H9 (cell line): ENCODE results near the gene HDLBP. TPM values are rescaled to one million over a fixed set of nuclear protein-coding genes. Genes with fewer than 3 reads are reported as not detected.

Source experiments
- DNase-seq: peaks from one replicate; pipeline ENCODE4 v3.0.0-alpha.2; 2017
- H2AFZ ChIP-seq: one replicate; pipeline ENCODE4 v1.6.1; 2013; ENCODE audit warnings: mild to moderate bottlenecking, low read length, control low read depth, moderate library complexity
- H2AK5ac ChIP-seq: 2 replicates; pipeline ENCODE4 v1.6.1; 2013; ENCODE audit warnings: low read length, control low read depth, mixed read lengths; ENCODE audit not compliant: insufficient read length
- H2BK120ac ChIP-seq: one replicate; pipeline ENCODE4 v1.6.1; 2013; ENCODE audit warnings: low read depth, mild to moderate bottlenecking, low read length, control low read depth, inconsistent platforms; ENCODE audit not compliant: poor library complexity, severe bottlenecking
- H2BK12ac ChIP-seq: 2 replicates; pipeline ENCODE4 v1.6.1; 2013; ENCODE audit warnings: low read length, control low read depth, mixed read lengths, low read depth; ENCODE audit not compliant: insufficient read length
- H2BK15ac ChIP-seq: 2 replicates; pipeline ENCODE4 v1.6.1; 2013; ENCODE audit warnings: low read depth, low read length, control low read depth
- H2BK20ac ChIP-seq: one replicate; pipeline ENCODE4 v1.6.1; 2013; ENCODE audit warnings: low read depth, mild to moderate bottlenecking, low read length, control low read depth, inconsistent platforms; ENCODE audit not compliant: poor library complexity, severe bottlenecking
- H2BK5ac ChIP-seq: 2 replicates; pipeline ENCODE4 v1.6.1; 2013; ENCODE audit warnings: low read length, control low read depth, mixed read lengths; ENCODE audit not compliant: insufficient read length
- H3K14ac ChIP-seq: 2 replicates; pipeline ENCODE4 v1.6.1; 2013; ENCODE audit warnings: low read length, control low read depth; ENCODE audit not compliant: insufficient read depth
- H3K18ac ChIP-seq: 2 replicates; pipeline ENCODE4 v1.6.1; 2013; ENCODE audit warnings: low read depth, mild to moderate bottlenecking, mixed read lengths, low read length, control low read depth; ENCODE audit not compliant: insufficient read length
- H3K23ac ChIP-seq: 2 replicates; pipeline ENCODE4 v1.6.1; 2013; ENCODE audit warnings: low read length, control low read depth, mixed read lengths, low read depth; ENCODE audit not compliant: insufficient read length
- H3K23me2 ChIP-seq: 2 replicates; pipeline ENCODE4 v1.6.1; 2013; ENCODE audit warnings: low read depth, mild to moderate bottlenecking, mixed read lengths, low read length, control low read depth; ENCODE audit not compliant: insufficient read length, poor library complexity, severe bottlenecking
- H3K27ac ChIP-seq: 2 replicates; pipeline ENCODE4 v1.5.1; 2013; ENCODE audit warnings: low read length, control low read depth, mixed read lengths, low read depth; ENCODE audit not compliant: insufficient read length
- H3K27me3 ChIP-seq: 2 replicates; pipeline ENCODE4 v1.6.1; 2013; ENCODE audit warnings: low read length, control low read depth, inconsistent platforms; ENCODE audit not compliant: insufficient read depth
- H3K4ac ChIP-seq: 2 replicates; pipeline ENCODE4 v1.6.1; 2013; ENCODE audit warnings: low read depth, mild to moderate bottlenecking, control low read depth, inconsistent platforms, low read length, moderate library complexity
- H3K4me1 ChIP-seq: 2 replicates; pipeline ENCODE4 v1.6.1; 2013; ENCODE audit warnings: low read length, control low read depth, inconsistent platforms; ENCODE audit not compliant: insufficient read depth
- H3K4me2 ChIP-seq: 2 replicates; pipeline ENCODE4 v1.6.1; 2013; ENCODE audit warnings: low read length, control low read depth, mixed read lengths; ENCODE audit not compliant: insufficient read length, insufficient read depth
- H3K56ac ChIP-seq: 2 replicates; pipeline ENCODE4 v1.6.1; 2013; ENCODE audit warnings: low read depth, mild to moderate bottlenecking, mixed read lengths, low read length, control low read depth; ENCODE audit not compliant: insufficient read length
- H3K79me1 ChIP-seq: 2 replicates; pipeline ENCODE4 v1.6.1; 2013; ENCODE audit warnings: low read depth, mild to moderate bottlenecking, moderate library complexity, low read length, control low read depth, inconsistent platforms; ENCODE audit not compliant: insufficient read depth, poor library complexity, severe bottlenecking
- H3K79me2 ChIP-seq: 2 replicates; pipeline ENCODE4 v1.6.1; 2013; ENCODE audit warnings: low read length, control low read depth, inconsistent platforms; ENCODE audit not compliant: insufficient read depth
- H3K9ac ChIP-seq: 2 replicates; pipeline ENCODE4 v1.6.1; 2013; ENCODE audit warnings: low read length, control low read depth, mixed read lengths; ENCODE audit not compliant: insufficient read length; ENCODE audit errors: extremely low read depth
- H3K9me3 ChIP-seq: one replicate; pipeline ENCODE4 v1.6.1; 2013; ENCODE audit warnings: low read depth, low read length, inconsistent platforms; ENCODE audit not compliant: control insufficient read depth
- H3T11ph ChIP-seq: one replicate; pipeline ENCODE4 v1.6.1; 2013; ENCODE audit warnings: mild to moderate bottlenecking, low read length, control low read depth, inconsistent platforms
- H4K20me1 ChIP-seq: one replicate; pipeline ENCODE4 v1.6.1; 2013; ENCODE audit not compliant: control insufficient read depth, insufficient read length, insufficient read depth
- H4K5ac ChIP-seq: 2 replicates; pipeline ENCODE4 v1.6.1; 2013; ENCODE audit warnings: low read depth, mild to moderate bottlenecking, mixed read lengths, low read length, control low read depth; ENCODE audit not compliant: insufficient read length
- H4K8ac ChIP-seq: replicated peaks from 2 replicates; pipeline ENCODE4 v1.6.1; 2013; ENCODE audit warnings: low read length, control low read depth, mixed read lengths, low read depth; ENCODE audit not compliant: insufficient read length
- H4K91ac ChIP-seq: 2 replicates; pipeline ENCODE4 v1.6.1; 2013; ENCODE audit warnings: low read depth, mild to moderate bottlenecking, moderate library complexity, mixed read lengths, low read length, control low read depth; ENCODE audit not compliant: insufficient read length
- H3K27ac Mint-ChIP-seq, 3 experiments: 2 replicates in 2 of 3; 3 replicates in 1 of 3; pipeline ENCODE4 v1.8.0; 2020 to 2021; ENCODE audit warnings: mixed read lengths in 3 of 3, mild to moderate bottlenecking in 1 of 3, moderate library complexity in 1 of 3
- H3K27me3 Mint-ChIP-seq: 2 replicates; pipeline ENCODE4 v1.8.0; 2021; ENCODE audit warnings: low read depth, mild to moderate bottlenecking, moderate library complexity, mixed read lengths
- H3K36me3 Mint-ChIP-seq, 3 experiments: 2 replicates in 2 of 3; 3 replicates in 1 of 3; pipeline ENCODE4 v1.8.0; 2020 to 2021; ENCODE audit warnings: low read depth in 3 of 3, mixed read lengths in 3 of 3; ENCODE audit not compliant: insufficient read depth in 1 of 3
- H3K4me1 Mint-ChIP-seq, 2 experiments: 2 replicates each; pipeline ENCODE4 v1.8.0; 2020; ENCODE audit warnings: mixed read lengths in 2 of 2
- H3K4me3 Mint-ChIP-seq, 2 experiments: 2 replicates in 1 of 2; 3 replicates in 1 of 2; pipeline ENCODE4 v1.8.0; 2020 to 2021; ENCODE audit warnings: mild to moderate bottlenecking in 2 of 2, mixed read lengths in 2 of 2, moderate library complexity in 1 of 2
- H3K9me3 Mint-ChIP-seq, 2 experiments: 2 replicates in 1 of 2; 3 replicates in 1 of 2; pipeline ENCODE4 v1.8.0; 2020; ENCODE audit warnings: mild to moderate bottlenecking in 2 of 2, mixed read lengths in 2 of 2, moderate library complexity in 1 of 2
- CTCF ChIP-seq: fragments of 200-600 bp; sonication (generic); conservative IDR thresholded peaks from 3 replicates; pipeline ENCODE4 v1.8.0; 2021; ENCODE audit warnings: antibody characterized with exemption, mild to moderate bottlenecking
- WGBS: extraction: QIAGEN DNeasy Blood & Tissue Kit; methylation state at CpG from one replicate; pipeline ENCODE4 v1.1.7; 2013; ENCODE audit warnings: missing lambda C conversion rate, low lambda C conversion rate, mixed read lengths; ENCODE audit not compliant: insufficient read length; ENCODE audit errors: extremely low coverage; 5-methylcytosine and 5-hydroxymethylcytosine counted together
- total RNA-seq: library from RNA; stranded (reverse); gene quantifications from 2 replicates; pipeline ENCODE4 v1.2.1, GENCODE V29; 2021

Gene HDLBP
- total RNA-seq, 1 experiment from 2014 or later, result 364 TPM

GRCh38 chr2:241230435-241230834 lies 85.0 kb downstream of the HDLBP start:
- no peak overlapping the region for H3K9ac ChIP-seq
- H3K4me3 Mint-ChIP-seq, result no peak overlapping the region
- no peak overlapping the region for H4K91ac ChIP-seq
- H4K20me1 ChIP-seq, result peaks cover 2% of the 10 kb centered on the region
- H3K4me1 ChIP-seq, result no peaks in the 10 kb centered on the region
- WGBS, result no CpG with 5 or more reads among the region's 19 CpGs
- H4K8ac ChIP-seq, result no peak overlapping the region
- no peak overlapping the region for H3K23ac ChIP-seq
- no peak overlapping the region for H3K27ac Mint-ChIP-seq
- H3K18ac ChIP-seq, result no peak overlapping the region
- H3K9me3 Mint-ChIP-seq, result no peaks in the 10 kb centered on the region
- H2AFZ ChIP-seq, result no peak overlapping the region
- H2BK5ac ChIP-seq, result no peak overlapping the region
- H3K79me2 ChIP-seq, result no peaks in the 10 kb centered on the region
- H3K4me1 Mint-ChIP-seq, result no peaks in the 10 kb centered on the region
- H2BK12ac ChIP-seq, result no peak overlapping the region
- no peak overlapping the region for H3K4ac ChIP-seq
- no peak overlapping the region for H4K5ac ChIP-seq
- no peak for TF ChIP-seq CTCF
- no peak overlapping the region for H3T11ph ChIP-seq
- H3K4me2 ChIP-seq, result no peak overlapping the region
- H3K9me3 ChIP-seq, result no peaks in the 10 kb centered on the region
- peaks cover 43 to 91% (median 81%) of the 10 kb centered on the region in 3 experiments; a peak in 6 of 7 replicates for H3K36me3 Mint-ChIP-seq
- no peaks in the 10 kb centered on the region for H3K23me2 ChIP-seq
- DNase-seq, result no peak
- H2AK5ac ChIP-seq, result no peak overlapping the region
- H3K14ac ChIP-seq, result no peak overlapping the region
- H2BK20ac ChIP-seq, result no peak overlapping the region
- no peak overlapping the region for H2BK120ac ChIP-seq
- no peak overlapping the region for H3K56ac ChIP-seq
- no peak overlapping the region for H3K27ac ChIP-seq
- H3K27me3 ChIP-seq, result no peaks in the 10 kb centered on the region
- H3K79me1 ChIP-seq, result no peaks in the 10 kb centered on the region
- H2BK15ac ChIP-seq, result no peak overlapping the region
- H3K27me3 Mint-ChIP-seq, result no peaks in the 10 kb centered on the region; the same call in 1 of the 2 replicates
